HCT116 (cell line): ENCODE measurements around the gene ALCAM.

ENCODE experiments used
- EZH2 ChIP-seq: fragments of 200-600 bp; sonication (generic); IDR thresholded peaks from 2 replicates; pipeline ENCODE4 v1.6.1; 2017; ENCODE audit warnings: antibody characterized with exemption, mixed run types
- EZH2phosphoT487 ChIP-seq: fragments of 200-600 bp; IDR thresholded peaks from 2 replicates; pipeline ENCODE4 v1.6.1; 2018; ENCODE audit warnings: antibody characterized with exemption, borderline replicate concordance
- FOSL1 ChIP-seq: IDR thresholded peaks from 2 replicates; pipeline ENCODE4 v1.6.1; 2012; ENCODE audit warnings: low read depth
- POLR2A ChIP-seq: IDR thresholded peaks from 2 replicates; pipeline ENCODE4 v1.7.0; 2011; ENCODE audit warnings: borderline replicate concordance; ENCODE audit not compliant: insufficient read depth, insufficient read length; ENCODE audit errors: extremely low read depth
- POLR2AphosphoS5 ChIP-seq: IDR thresholded peaks from 2 replicates; pipeline ENCODE4 v1.6.1; 2011; ENCODE audit warnings: mild to moderate bottlenecking, low read depth, low read length, moderate library complexity
- SIN3A ChIP-seq: IDR thresholded peaks from 2 replicates; pipeline ENCODE4 v1.6.1; 2012; ENCODE audit warnings: low read depth
- SRF ChIP-seq: IDR thresholded peaks from 2 replicates; pipeline ENCODE4 v1.6.1; 2012; ENCODE audit warnings: low read depth
- TCF7L2 ChIP-seq: IDR thresholded peaks from 2 replicates; pipeline ENCODE4 v1.7.0; 2011; ENCODE audit warnings: borderline replicate concordance, inconsistent platforms; ENCODE audit not compliant: insufficient read depth, insufficient read length; ENCODE audit errors: extremely low read depth
- YY1 ChIP-seq: IDR thresholded peaks from 2 replicates; pipeline ENCODE4 v1.6.1; 2011; ENCODE audit warnings: low read length, low read depth, moderate library complexity, mild to moderate bottlenecking; ENCODE audit not compliant: insufficient replicate concordance; ENCODE audit errors: extremely low read depth
- TF ChIP-seq, protein P1 (sequence below), 3 experiments: fragments of 200-600 bp in 1 of 3; sonication (generic) in 1 of 3; IDR thresholded peaks in 2 of 3; conservative IDR thresholded peaks in 1 of 3; 2 replicates each; pipeline ENCODE4 v1.5.1; 2012 to 2017; ENCODE audit warnings: low read depth in 2 of 3, low read length in 2 of 3, antibody characterized with exemption in 1 of 3, borderline replicate concordance in 1 of 3, control low read depth in 1 of 3, mild to moderate bottlenecking in 1 of 3, mixed read lengths in 1 of 3, mixed run types in 1 of 3, moderate library complexity in 1 of 3; ENCODE audit not compliant: insufficient read depth in 1 of 3
- TF ChIP-seq, protein P2 (sequence below): IDR thresholded peaks from 2 replicates; pipeline ENCODE4 v1.6.1; 2012

GRCh38 chr3:105373383-105373782 lies 6.7 kb downstream of the ALCAM start:
- no peak for TF ChIP-seq POLR2AphosphoS5
- no peak for TF ChIP-seq SIN3A
- TF ChIP-seq, protein P1, sequence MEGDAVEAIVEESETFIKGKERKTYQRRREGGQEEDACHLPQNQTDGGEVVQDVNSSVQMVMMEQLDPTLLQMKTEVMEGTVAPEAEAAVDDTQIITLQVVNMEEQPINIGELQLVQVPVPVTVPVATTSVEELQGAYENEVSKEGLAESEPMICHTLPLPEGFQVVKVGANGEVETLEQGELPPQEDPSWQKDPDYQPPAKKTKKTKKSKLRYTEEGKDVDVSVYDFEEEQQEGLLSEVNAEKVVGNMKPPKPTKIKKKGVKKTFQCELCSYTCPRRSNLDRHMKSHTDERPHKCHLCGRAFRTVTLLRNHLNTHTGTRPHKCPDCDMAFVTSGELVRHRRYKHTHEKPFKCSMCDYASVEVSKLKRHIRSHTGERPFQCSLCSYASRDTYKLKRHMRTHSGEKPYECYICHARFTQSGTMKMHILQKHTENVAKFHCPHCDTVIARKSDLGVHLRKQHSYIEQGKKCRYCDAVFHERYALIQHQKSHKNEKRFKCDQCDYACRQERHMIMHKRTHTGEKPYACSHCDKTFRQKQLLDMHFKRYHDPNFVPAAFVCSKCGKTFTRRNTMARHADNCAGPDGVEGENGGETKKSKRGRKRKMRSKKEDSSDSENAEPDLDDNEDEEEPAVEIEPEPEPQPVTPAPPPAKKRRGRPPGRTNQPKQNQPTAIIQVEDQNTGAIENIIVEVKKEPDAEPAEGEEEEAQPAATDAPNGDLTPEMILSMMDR (IDR thresholded peaks at IDR 0.05 in 2 of 3, conservative IDR thresholded peaks at IDR 0.05 in 1 of 3; ENCODE audit: borderline replicate concordance in 1 of 3, insufficient read depth in 1 of 3, low read depth in 2 of 3, low read length in 2 of 3) = no peak
- no peak for TF ChIP-seq FOSL1
- no peak for TF ChIP-seq POLR2A
- TF ChIP-seq, protein P2, sequence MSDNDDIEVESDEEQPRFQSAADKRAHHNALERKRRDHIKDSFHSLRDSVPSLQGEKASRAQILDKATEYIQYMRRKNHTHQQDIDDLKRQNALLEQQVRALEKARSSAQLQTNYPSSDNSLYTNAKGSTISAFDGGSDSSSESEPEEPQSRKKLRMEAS = no peak
- no peak for TF ChIP-seq YY1
- TF ChIP-seq SRF = no peak
- no peak for TF ChIP-seq TCF7L2
- TF ChIP-seq EZH2phosphoT487 = no peak
- no peak for TF ChIP-seq EZH2
